NCI-H1930 (cell line): ENCODE results near the gene TSHZ2.
"Not testable (repeated sequence)": the region's sequence is repeated elsewhere in the genome, so short reads cannot be mapped to it uniquely, and the experiment has no call there.

Experiments
- DNase-seq, 2 experiments: peaks; one replicate each; lab custom pipeline; 2025; lab: John Stamatoyannopoulos, UW

The TSHZ2 gene

GRCh38 chr20:53083411-53083810 is 111.3 kb downstream of the TSHZ2 start:
- DNase-seq = no peak

- DNase-seq = no peak
These were observed 112.3 kb downstream of the TSHZ2 start for GRCh38 chr20:53084408-53084997.

- no peak for DNase-seq
These were observed 113.6 kb downstream of the TSHZ2 start for GRCh38 chr20:53085720-53086119.

GRCh38 chr20:53087037-53087777 is 115.0 kb downstream of the TSHZ2 start:
- DNase-seq = no peak

DNA sequence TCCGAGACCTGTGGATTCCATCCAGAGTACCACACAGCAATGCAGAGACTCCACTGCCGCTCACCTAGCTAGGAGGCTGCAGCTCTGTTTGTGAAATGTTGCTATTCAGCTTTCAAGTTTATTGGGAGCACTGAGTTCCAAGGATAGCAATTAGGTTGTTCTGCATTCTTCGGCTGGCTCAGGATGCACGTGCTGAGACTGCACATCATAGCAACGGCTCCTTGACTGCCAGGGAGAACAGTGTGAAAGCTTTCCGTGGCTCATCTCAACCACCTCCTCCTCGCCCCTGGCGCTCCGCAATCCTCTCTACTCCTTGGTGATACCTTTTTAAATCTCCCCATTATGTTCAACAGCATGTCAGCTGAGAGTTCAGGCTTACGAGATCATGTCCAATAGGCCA is 116.6 kb downstream of the TSHZ2 start:
- DNase-seq = no peak

DNA sequence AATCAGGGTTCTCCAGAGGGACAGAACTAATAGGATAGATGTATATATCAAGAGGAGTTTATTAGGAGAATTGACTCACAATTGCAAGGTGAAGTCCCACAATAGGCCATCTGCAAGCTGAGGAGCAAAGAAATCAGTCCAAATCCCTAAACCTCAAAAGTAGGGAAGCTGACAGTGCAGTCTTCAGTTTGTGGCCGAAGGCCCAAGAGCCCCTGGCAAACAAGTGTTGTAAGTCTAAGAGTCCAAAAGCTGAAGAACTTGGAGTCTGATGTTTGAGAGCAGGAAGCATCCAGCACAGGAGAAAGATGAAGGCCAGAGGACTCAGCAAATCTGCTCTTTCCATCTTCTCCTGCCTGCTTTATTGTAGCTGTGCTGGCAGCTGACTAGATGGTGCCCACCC is 117.7 kb downstream of the TSHZ2 start:
- not testable (repeated sequence) for DNase-seq

DNA sequence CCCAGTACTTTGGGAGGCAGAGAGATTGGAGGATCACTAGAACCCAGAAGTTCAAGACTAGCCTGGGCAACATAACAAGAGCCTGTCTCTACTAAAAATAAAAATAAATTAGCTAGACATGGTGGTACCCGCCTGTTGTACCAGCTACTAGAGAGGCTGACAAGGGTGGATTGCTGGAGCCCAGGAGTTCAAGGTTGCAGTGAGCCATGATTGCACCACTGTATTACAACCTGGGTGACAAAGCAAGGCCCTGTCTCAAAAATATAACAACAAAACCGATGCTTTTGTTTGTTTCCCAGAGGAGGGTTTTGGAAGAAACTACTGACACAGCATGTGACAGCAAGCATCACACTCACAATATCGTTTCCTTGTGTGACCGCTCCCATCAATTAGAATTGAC is 119.6 kb downstream of the TSHZ2 start:
- DNase-seq = no peak

DNA sequence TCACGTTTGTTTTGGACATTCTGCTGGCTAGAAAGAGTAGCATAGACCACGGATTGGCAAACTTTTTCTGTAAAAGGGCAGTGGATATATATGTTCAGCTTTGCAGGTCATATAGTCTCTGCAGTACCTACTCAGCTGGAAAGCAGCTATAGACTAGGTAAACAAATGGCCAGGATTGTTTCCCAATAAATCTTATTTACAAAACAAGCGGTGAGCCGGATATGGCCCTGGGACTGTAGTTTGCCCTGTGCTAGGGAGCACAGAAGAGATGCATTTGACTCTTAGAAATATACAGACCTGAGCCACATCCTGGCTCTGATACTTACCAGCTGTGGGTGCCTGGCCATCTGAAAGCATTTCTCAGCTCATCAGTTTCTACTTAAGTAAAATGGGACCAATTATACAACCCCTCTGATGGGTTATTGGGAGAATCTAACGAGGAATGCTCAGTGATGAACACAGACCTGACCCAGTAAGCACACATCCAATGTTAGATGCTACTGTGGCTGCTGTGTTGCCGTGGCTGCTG is 120.7 kb downstream of the TSHZ2 start:
- no peak for DNase-seq

- DNase-seq = no peak
These were observed 125.2 kb downstream of the TSHZ2 start for GRCh38 chr20:53097371-53097770.

GRCh38 chr20:53097791-53098190 is 125.6 kb downstream of the TSHZ2 start:
- no peak for DNase-seq

- DNase-seq = no peak
These were observed 126.5 kb downstream of the TSHZ2 start for GRCh38 chr20:53098621-53099020.

DNA sequence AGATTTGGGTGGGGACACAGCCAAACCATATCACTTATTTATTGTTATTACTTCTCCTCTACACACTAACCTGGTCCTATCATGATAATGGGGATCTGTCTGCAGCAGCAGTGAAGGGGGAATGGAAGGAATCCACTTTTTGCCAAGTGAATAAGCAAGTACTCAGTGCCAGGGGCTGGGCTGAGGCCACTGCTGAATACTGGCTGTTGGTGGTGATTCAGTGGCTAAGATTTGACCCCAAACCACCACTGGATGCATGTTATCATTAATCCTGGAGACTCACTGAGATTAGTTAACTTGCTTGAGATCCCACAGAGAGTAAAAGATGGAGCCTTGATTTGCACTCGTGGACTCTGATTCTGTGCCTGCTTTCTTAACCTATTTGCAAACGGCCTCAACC is 127.7 kb downstream of the TSHZ2 start:
- no peak for DNase-seq

DNA sequence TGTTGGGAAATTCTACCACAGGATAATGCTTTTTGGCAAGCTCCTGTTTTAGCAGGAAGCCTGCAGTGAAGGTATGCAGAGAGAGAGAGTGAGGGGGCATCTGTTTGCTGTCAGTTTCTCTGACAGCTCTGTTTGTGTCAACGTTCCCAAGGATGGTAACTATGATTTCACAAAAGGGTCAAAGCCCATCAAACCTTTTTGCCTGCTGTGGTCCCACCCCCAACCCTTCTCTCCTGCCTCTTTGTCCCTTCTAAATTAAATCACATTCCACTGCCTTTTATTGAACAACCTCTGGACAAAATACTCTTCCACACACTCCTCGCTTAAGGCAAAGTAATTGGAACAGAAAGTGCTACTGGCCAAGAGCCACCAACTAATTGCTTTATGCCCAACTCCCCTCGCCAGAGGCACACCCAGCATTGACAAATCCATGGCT is 128.3 kb downstream of the TSHZ2 start:
- DNase-seq = no peak

DNA sequence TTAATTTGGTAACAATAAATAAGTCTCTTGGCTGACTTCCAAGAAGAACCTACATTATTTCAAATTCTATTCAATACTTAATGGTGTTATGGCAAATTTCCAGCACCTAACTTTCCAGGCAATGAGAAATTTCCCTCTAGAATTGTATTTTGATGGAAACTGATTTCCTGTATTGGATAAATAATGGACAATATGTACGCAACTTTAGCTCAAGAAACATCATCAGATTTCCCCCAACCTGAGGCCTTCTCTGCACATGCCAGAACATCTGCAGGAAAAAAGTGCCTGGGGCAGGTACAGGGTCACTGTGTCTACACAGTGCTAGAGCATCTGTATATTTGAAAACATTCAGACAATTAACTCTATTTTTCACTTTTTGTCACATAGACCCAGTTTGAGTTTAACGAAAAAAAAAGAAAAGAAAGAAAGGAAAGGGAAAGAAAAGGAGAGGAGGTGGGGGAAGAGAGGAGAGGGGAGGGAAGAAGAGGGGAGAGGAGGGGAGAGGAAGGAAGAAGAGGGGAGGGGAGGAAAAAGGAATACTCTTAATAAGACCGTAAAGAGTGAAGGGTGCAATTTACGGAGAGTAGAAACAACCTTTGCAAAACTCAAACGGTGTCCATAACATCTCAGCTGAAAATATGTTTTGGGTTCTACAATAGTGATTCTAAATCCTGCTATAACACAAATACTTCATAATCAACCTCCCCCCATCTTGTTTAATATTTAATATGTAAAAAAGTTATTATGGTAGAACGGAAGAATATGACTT is 130.0 kb downstream of the TSHZ2 start:
- DNase-seq = no peak

DNA sequence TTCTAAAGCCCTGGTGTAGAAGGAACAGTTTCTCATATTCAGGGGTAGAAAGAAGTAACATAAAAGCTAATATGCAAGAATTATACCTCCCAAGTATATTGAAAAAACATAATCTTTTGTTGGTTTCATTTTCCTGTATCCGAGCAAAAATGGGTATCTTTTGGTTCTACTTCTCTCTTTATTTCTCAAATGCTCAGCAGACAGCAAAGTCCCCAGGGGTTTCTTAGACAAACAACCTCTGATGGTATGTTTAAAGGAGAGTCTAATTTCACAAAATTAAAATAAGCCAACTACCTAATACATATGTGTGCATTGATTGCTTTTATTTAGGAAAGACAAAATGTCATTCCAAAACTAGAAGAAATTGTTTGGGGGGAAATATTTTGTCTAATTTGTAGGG is 131.0 kb downstream of the TSHZ2 start:
- DNase-seq = no peak

DNA sequence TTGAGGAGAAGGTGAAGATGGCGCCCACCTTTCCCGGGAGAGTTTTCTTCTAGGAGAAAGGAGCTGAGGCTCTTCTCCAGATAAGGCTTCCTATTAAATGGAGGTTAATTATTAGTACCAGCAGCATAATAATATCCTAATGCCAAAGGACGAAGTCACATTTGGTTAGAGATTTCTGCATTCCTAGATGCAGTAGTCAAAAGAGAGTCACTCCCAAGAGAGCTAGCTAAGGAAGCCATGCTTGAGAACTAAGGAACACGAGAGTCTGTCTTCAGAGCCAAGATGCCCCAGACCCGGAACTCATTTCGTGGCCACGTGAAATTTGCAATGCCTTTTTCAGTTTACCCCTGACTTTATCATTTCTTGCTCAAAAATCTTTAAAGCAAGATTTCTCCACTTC is 132.7 kb downstream of the TSHZ2 start:
- DNase-seq = no peak

DNA sequence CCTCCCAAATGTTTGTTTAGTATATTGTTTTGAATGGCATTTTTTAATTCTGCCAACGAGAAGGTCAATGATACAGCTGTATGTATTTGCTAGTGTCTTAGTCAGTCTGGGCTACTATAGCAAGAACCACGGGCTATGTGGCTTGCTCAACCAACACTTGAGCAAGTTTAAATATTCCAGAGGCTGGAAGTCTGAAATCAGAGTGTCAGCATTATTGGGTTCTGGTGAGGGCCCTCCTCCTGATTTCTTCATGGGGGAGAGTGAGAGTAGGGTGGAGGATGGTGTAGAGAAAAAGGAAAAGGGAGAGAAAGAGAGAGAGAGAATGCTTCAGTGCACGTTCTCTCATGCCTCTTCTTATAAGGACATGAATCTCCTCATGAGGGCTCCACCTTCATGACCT is 144.6 kb downstream of the TSHZ2 start:
- DNase-seq = no peak

- no peak for DNase-seq
These were observed 150.7 kb downstream of the TSHZ2 start for GRCh38 chr20:53122853-53123252.

GRCh38 chr20:53124075-53124551 is 152.0 kb downstream of the TSHZ2 start:
- no peak for DNase-seq

DNA sequence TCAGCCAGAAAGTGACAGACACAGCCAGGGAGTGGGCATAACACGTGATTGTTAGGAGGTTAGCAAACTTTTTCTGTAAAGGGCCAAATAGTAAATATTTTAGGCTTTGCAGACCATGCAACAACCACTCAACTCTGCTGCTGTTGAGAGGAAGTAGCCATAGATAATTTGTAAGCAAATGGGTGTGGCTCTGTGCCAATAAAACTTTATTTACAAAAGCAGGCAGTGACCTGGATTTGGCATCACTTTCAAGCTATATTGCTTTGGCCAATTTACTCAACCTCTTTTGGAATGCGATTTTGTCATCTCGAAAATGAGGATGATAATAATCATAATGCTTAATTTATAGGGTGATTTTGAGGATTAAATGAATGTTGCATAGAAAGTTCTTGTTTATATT is 152.6 kb downstream of the TSHZ2 start:
- no peak for DNase-seq

DNA sequence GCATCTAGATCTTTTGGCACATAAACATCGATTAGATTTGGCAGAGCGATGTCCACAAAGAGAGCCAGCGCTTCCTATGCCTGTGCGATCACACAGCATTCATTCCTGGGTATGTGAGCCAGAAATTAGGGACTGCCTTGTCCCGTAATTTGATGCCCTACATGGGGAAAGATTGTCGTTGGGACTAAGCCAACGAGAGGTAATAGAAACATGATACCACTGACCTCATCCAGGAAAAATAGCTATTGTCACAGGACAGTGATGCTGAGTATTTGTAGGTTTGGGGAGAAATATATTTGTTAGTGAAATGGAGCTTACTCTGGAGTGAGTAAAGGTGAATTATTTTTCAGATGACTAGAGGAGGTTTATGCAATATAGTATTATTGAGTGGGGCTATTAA is 154.0 kb downstream of the TSHZ2 start:
- peak; percentile 11 to 34 for DNase-seq

DNA sequence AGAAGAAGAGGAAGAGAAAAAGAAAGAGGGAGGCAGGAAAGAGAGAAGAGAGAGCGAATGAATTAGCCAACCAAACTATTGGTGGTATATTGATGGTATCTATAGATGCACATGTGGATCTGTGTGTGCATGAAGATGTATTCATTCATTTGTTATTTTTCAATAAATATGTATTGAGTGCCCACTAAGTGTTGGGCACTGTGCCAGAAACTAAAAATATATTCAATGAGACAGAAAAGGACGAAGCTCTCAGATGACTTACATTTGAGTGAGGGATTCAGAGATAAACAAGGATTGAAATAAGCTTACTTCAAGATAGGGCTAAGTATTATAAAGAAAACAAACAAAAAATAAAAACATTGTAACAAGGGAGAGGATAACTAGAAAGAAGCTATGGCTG is 154.9 kb downstream of the TSHZ2 start:
- DNase-seq = no peak

DNA sequence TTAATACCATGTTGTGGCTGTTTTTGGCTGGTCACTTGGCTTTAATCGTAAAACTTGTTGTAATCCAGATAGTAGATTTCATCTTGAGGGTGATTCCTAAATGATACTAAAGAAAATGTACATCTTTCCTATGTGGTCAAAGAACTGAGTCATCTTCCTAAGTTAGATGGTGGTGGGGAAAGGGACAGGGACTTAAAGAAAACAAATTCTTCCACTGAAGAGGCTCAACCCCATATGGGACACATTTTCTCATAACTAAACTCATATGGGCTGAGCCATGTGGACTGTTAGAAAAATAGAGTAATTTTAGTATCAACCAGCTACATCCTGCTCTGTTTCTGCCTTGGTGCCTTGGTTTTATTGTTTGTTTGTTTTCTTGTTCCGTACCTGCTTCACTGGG is 155.8 kb downstream of the TSHZ2 start:
- no peak for DNase-seq
